HG03159 (cell line): ENCODE measurements around the gene ANO1.
"Not testable (repeated sequence)": the region's sequence is repeated elsewhere in the genome, so short reads cannot be mapped to it uniquely, and the experiment has no call there.

Source experiments
- ATAC-seq: cut with Tn5 transposase; IDR thresholded peaks from one replicate; pipeline ENCODE4 v1.9.1; 2021; ENCODE audit warnings: mild to moderate bottlenecking, moderate library complexity; ENCODE audit not compliant: unreplicated experiment

ANO1 gene

GRCh38 chr11:70204466-70204799 lies 126.3 kb downstream of the ANO1 start:
- ATAC-seq = no peak

- no peak for ATAC-seq
These were observed 127.1 kb downstream of the ANO1 start for GRCh38 chr11:70205049-70205725.

GRCh38 chr11:70205766-70206165 lies 127.6 kb downstream of the ANO1 start:
- ATAC-seq = no peak

- no peak for ATAC-seq
These were observed 128.3 kb downstream of the ANO1 start for GRCh38 chr11:70206226-70206981.

GRCh38 chr11:70206982-70207376 lies 128.9 kb downstream of the ANO1 start:
- ATAC-seq = no peak

- ATAC-seq = no peak
These were observed 129.5 kb downstream of the ANO1 start for GRCh38 chr11:70207531-70208131.

GRCh38 chr11:70209391-70209912 lies 131.3 kb downstream of the ANO1 start:
- no peak for ATAC-seq

GRCh38 chr11:70210051-70210501 lies 132.0 kb downstream of the ANO1 start:
- ATAC-seq = no peak

- ATAC-seq = no peak
These were observed 132.4 kb downstream of the ANO1 start for GRCh38 chr11:70210530-70210929.

- no peak for ATAC-seq
These were observed 134.2 kb downstream of the ANO1 start for GRCh38 chr11:70212227-70212811.

- ATAC-seq = not testable (repeated sequence)
These were observed 139.3 kb downstream of the ANO1 start for GRCh38 chr11:70217388-70217787.

GRCh38 chr11:70218076-70218475 lies 140.0 kb downstream of the ANO1 start:
- not testable (repeated sequence) for ATAC-seq

GRCh38 chr11:70220136-70220535 lies 142.0 kb downstream of the ANO1 start:
- no peak for ATAC-seq

GRCh38 chr11:70220920-70221319 lies 142.8 kb downstream of the ANO1 start:
- no peak for ATAC-seq

- ATAC-seq = no peak
These were observed 147.6 kb downstream of the ANO1 start for GRCh38 chr11:70225681-70226177.

GRCh38 chr11:70226183-70226582 lies 148.1 kb downstream of the ANO1 start:
- ATAC-seq = no peak

GRCh38 chr11:70226967-70227366 lies 148.8 kb downstream of the ANO1 start:
- no peak for ATAC-seq

- ATAC-seq = no peak
These were observed 151.6 kb downstream of the ANO1 start for GRCh38 chr11:70229737-70230136.

- ATAC-seq = no peak
These were observed 152.2 kb downstream of the ANO1 start for GRCh38 chr11:70230151-70230839.

- no peak for ATAC-seq
These were observed 153.0 kb downstream of the ANO1 start for GRCh38 chr11:70230840-70231710.
